ENCODE data around the gene KHDC1.
"Not testable (repeated sequence)": the region's sequence is repeated elsewhere in the genome, so short reads cannot be mapped to it uniquely, and the experiment has no call there.

KHDC1 gene

GRCh38 chr6:73262671-73263569, at the start of gene KHDC1:
KHDC1 (minus strand) TSS chr6:73263196; CDS start chr6:73242517, 20,679 bp downstream.
- in situ Hi-C loops (cut with MboI; ENCODE audit: low sequenced_read_pairs): no loop called here

- in situ Hi-C loops (cut with MboI; ENCODE audit: low sequenced_read_pairs): not testable (repeated sequence)
These were observed 47.5 kb upstream of the KHDC1 start for GRCh38 chr6:73310503-73310845.

GRCh38 chr6:73309785-73310502, 46.9 kb upstream of the KHDC1 start:
- in situ Hi-C loops (cut with MboI; ENCODE audit: low sequenced_read_pairs): no loop called here

- in situ Hi-C loops (cut with MboI; ENCODE audit: low sequenced_read_pairs): no loop called here
These were observed 46.5 kb upstream of the KHDC1 start for GRCh38 chr6:73309535-73309784.

- in situ Hi-C loops (cut with MboI; ENCODE audit: low sequenced_read_pairs): no loop called here
These were observed 45.9 kb upstream of the KHDC1 start for GRCh38 chr6:73308712-73309534.

- in situ Hi-C loops (cut with MboI; ENCODE audit: low sequenced_read_pairs): not testable (repeated sequence)
These were observed 40.8 kb upstream of the KHDC1 start for GRCh38 chr6:73303773-73304172.

GRCh38 chr6:73302339-73302738, 39.3 kb upstream of the KHDC1 start:
- in situ Hi-C loops (cut with MboI; ENCODE audit: low sequenced_read_pairs): no loop called here

GRCh38 chr6:73299151-73299971, 36.4 kb upstream of the KHDC1 start:
- in situ Hi-C loops (cut with MboI; ENCODE audit: low sequenced_read_pairs): no loop called here

GRCh38 chr6:73293331-73293730, 30.3 kb upstream of the KHDC1 start:
- in situ Hi-C loops (cut with MboI; ENCODE audit: low sequenced_read_pairs): no loop called here

- in situ Hi-C loops (cut with MboI; ENCODE audit: low sequenced_read_pairs): no loop called here
These were observed 27.4 kb upstream of the KHDC1 start for GRCh38 chr6:73290435-73290834.

- in situ Hi-C loops (cut with MboI; ENCODE audit: low sequenced_read_pairs): no loop called here
These were observed 23.8 kb upstream of the KHDC1 start for GRCh38 chr6:73286752-73287151.

- in situ Hi-C loops (cut with MboI; ENCODE audit: low sequenced_read_pairs): no loop called here
These were observed 22.8 kb upstream of the KHDC1 start for GRCh38 chr6:73285674-73286283.

GRCh38 chr6:73282871-73283270, 19.9 kb upstream of the KHDC1 start:
- in situ Hi-C loops (cut with MboI; ENCODE audit: low sequenced_read_pairs): no loop called here

- in situ Hi-C loops (cut with MboI; ENCODE audit: low sequenced_read_pairs): not testable (repeated sequence)
These were observed 18.7 kb upstream of the KHDC1 start for GRCh38 chr6:73281684-73282083.

- in situ Hi-C loops (cut with MboI; ENCODE audit: low sequenced_read_pairs): not testable (repeated sequence)
These were observed 6.3 kb upstream of the KHDC1 start for GRCh38 chr6:73269296-73269695.

- in situ Hi-C loops (cut with MboI; ENCODE audit: low sequenced_read_pairs): not testable (repeated sequence)
These were observed 5.9 kb upstream of the KHDC1 start for GRCh38 chr6:73268896-73269295.

- in situ Hi-C loops (cut with MboI; ENCODE audit: low sequenced_read_pairs): no loop called here
These were observed 1.4 kb upstream of the KHDC1 start for GRCh38 chr6:73264446-73264845.

GRCh38 chr6:73263570-73263909, 544 bp upstream of the KHDC1 start:
- in situ Hi-C loops (cut with MboI; ENCODE audit: low sequenced_read_pairs): no loop called here

- in situ Hi-C loops (cut with MboI; ENCODE audit: low sequenced_read_pairs): no loop called here
These were observed 4.3 kb downstream of the KHDC1 start for GRCh38 chr6:73258721-73259120.

GRCh38 chr6:73254323-73254722, 8.7 kb downstream of the KHDC1 start:
- in situ Hi-C loops (cut with MboI; ENCODE audit: low sequenced_read_pairs): not testable (repeated sequence)
